HAP-1 (cell line): ENCODE data around the gene IL5RA.

Source experiments
- DNase-seq, 2 experiments: peaks; one replicate each; pipeline ENCODE4 v3.0.0-alpha.2; 2016 to 2020; ENCODE audit warnings: low spot score in 2 of 2
- H3K27me3 ChIP-seq: fragments of 250-450 bp; sonication (Bioruptor Pico); 2 replicates; pipeline ENCODE4 v1.5.1; 2020; ENCODE audit warnings: low read depth, mild to moderate bottlenecking, moderate library complexity
- H3K36me3 ChIP-seq: fragments of 250-450 bp; sonication (Bioruptor Pico); replicated peaks from 2 replicates; pipeline ENCODE4 v1.5.1; 2020; ENCODE audit warnings: mild to moderate bottlenecking
- H3K4me1 ChIP-seq: fragments of 250-450 bp; sonication (Bioruptor Pico); 2 replicates; pipeline ENCODE4 v1.5.1; 2020; ENCODE audit warnings: mild to moderate bottlenecking
- H3K4me3 ChIP-seq: fragments of 250-450 bp; sonication (Bioruptor Pico); 2 replicates; pipeline ENCODE4 v1.5.1; 2020; ENCODE audit warnings: mild to moderate bottlenecking, moderate library complexity
- H3K9me3 ChIP-seq: fragments of 250-450 bp; sonication (Bioruptor Pico); 2 replicates; pipeline ENCODE4 v1.5.1; 2020; ENCODE audit warnings: mild to moderate bottlenecking, moderate library complexity
- in situ Hi-C: fragments of 300-500 bp; cut with MboI; formaldehyde crosslinking; loops from 3 replicates; pipeline ENCODE4 v1.14.3; 2020; ENCODE audit warnings: low sequenced_read_pairs, inconsistent platforms, mixed read lengths

Gene IL5RA

DNA sequence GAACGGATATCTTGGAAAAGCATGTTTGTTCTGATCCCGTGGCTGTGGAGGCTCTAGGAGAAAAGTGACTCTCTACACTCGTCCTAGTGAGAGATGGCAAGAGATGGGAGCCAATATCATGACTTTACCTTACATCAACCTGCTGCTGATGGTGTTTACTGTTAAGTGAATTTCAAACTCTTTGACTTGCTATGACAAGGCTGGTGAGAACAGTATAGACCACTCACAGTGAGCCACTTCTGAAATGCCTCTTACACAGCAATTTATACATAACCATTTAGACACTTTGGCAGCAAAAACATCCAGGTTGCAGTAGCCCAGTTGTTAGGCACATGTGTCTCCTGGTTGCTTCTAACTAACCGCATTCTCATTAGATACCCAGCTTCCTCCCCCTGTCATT, 43.3 kb downstream of the IL5RA start:
- Histone ChIP-seq H3K27me3 (no peaks in the 10 kb centered on the region), H3K4me3 (no peak overlapping the region), H3K36me3 (no peaks in the 10 kb centered on the region), H3K4me1 (no peaks in the 10 kb centered on the region), H3K9me3 (no peaks in the 10 kb centered on the region)
- in situ Hi-C loops: no loop called here
- no peak for DNase-seq

- in situ Hi-C loops: no loop called here
- H3K4me1 ChIP-seq: no peaks in the 10 kb centered on the region
- no peaks in the 10 kb centered on the region for H3K9me3 ChIP-seq
- DNase-seq: no peak
- H3K27me3 ChIP-seq: no peaks in the 10 kb centered on the region
- no peaks in the 10 kb centered on the region for H3K36me3 ChIP-seq
- no peak overlapping the region for H3K4me3 ChIP-seq
Measured at GRCh38 chr3:3066378-3066777, 43.8 kb downstream of the IL5RA start.

- H3K9me3 ChIP-seq: no peaks in the 10 kb centered on the region
- no peak overlapping the region for H3K4me3 ChIP-seq
- in situ Hi-C loops: no loop called here
- DNase-seq: no peak
- no peaks in the 10 kb centered on the region for H3K4me1 ChIP-seq
- no peaks in the 10 kb centered on the region for H3K27me3 ChIP-seq
- H3K36me3 ChIP-seq: no peaks in the 10 kb centered on the region
Measured at GRCh38 chr3:3065876-3066275, 44.3 kb downstream of the IL5RA start.

- in situ Hi-C loops: no loop called here
- no peaks in the 10 kb centered on the region for H3K36me3 ChIP-seq
- H3K9me3 ChIP-seq: no peaks in the 10 kb centered on the region
- DNase-seq: no peak
- no peaks in the 10 kb centered on the region for H3K4me1 ChIP-seq
- no peak overlapping the region for H3K4me3 ChIP-seq
- no peaks in the 10 kb centered on the region for H3K27me3 ChIP-seq
Measured at GRCh38 chr3:3064297-3064696, 45.9 kb downstream of the IL5RA start.

DNA sequence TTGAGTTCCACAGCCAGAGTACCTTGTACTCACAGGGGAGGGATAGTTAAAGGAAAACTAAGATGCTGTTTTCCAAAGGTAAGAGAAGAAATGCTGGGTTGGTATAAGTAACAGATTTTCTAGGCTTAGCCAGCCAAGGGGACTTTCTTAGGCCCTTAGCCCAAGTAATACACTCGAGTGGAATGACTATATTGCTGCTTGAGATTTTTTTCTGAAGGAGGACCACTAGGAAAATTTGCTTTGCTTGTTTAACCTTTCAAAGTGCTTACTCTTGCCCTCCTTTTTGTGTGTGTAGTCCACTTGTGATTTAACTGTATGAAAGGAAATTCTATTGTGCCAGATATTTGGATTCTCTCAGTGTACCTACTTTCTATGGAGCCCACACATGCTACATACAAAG, 50.5 kb downstream of the IL5RA start:
- H3K4me3 ChIP-seq: no peak overlapping the region
- DNase-seq: no peak
- no peaks in the 10 kb centered on the region for H3K9me3 ChIP-seq
- H3K36me3 ChIP-seq: no peaks in the 10 kb centered on the region
- no peaks in the 10 kb centered on the region for H3K4me1 ChIP-seq
- in situ Hi-C loops: no loop called here
- H3K27me3 ChIP-seq: no peaks in the 10 kb centered on the region; the same call in 1 of the 2 replicates

- in situ Hi-C loops: no loop called here
- H3K27me3 ChIP-seq: no peaks in the 10 kb centered on the region; the same call in 1 of the 2 replicates
- H3K9me3 ChIP-seq: no peaks in the 10 kb centered on the region
- no peak overlapping the region for H3K4me3 ChIP-seq
- H3K4me1 ChIP-seq: no peaks in the 10 kb centered on the region
- no peak for DNase-seq
- no peaks in the 10 kb centered on the region for H3K36me3 ChIP-seq
Measured at GRCh38 chr3:3053974-3054373, 56.2 kb downstream of the IL5RA start.

- Histone ChIP-seq H3K36me3 (no peaks in the 10 kb centered on the region), H3K4me1 (no peaks in the 10 kb centered on the region), H3K9me3 (no peaks in the 10 kb centered on the region), H3K27me3 (peaks cover 1% of the 10 kb centered on the region; the same call in 1 of the 2 replicates), H3K4me3 (no peak overlapping the region)
- no peak for DNase-seq
- in situ Hi-C loops: no loop called here
Measured at GRCh38 chr3:3038201-3038991, 71.8 kb downstream of the IL5RA start.

DNA sequence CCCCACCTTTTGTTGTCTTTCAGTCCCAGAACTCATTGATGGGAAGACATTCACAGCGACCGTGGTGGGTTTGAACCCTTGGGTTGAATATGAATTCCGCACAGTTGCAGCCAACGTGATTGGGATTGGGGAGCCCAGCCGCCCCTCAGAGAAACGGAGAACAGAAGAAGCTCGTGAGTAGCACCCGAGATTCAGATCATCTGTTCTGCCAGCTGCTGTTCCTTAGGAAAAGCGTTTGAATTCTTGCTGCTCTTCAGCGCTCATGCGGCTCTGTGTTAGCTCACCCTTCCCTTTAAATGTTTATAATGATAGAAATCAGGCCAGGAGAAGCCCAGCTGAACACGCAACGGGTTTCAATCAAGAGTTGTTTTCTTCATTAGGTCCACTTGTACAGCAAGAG, 73.0 kb downstream of the IL5RA start:
- Histone ChIP-seq H3K4me1 (no peaks in the 10 kb centered on the region), H3K27me3 (peaks cover 3% of the 10 kb centered on the region; the same call in 1 of the 2 replicates), H3K4me3 (no peak overlapping the region), H3K36me3 (no peaks in the 10 kb centered on the region), H3K9me3 (no peaks in the 10 kb centered on the region)
- in situ Hi-C loops: no loop called here
- DNase-seq: no peak

GRCh38 chr3:3031326-3031725, 78.8 kb downstream of the IL5RA start:
- in situ Hi-C loops: no loop called here
- Histone ChIP-seq H3K27me3 (peaks cover 3% of the 10 kb centered on the region; the same call in 1 of the 2 replicates), H3K36me3 (no peaks in the 10 kb centered on the region), H3K4me3 (no peak overlapping the region), H3K9me3 (no peaks in the 10 kb centered on the region), H3K4me1 (no peaks in the 10 kb centered on the region)
- DNase-seq: no peak

DNA sequence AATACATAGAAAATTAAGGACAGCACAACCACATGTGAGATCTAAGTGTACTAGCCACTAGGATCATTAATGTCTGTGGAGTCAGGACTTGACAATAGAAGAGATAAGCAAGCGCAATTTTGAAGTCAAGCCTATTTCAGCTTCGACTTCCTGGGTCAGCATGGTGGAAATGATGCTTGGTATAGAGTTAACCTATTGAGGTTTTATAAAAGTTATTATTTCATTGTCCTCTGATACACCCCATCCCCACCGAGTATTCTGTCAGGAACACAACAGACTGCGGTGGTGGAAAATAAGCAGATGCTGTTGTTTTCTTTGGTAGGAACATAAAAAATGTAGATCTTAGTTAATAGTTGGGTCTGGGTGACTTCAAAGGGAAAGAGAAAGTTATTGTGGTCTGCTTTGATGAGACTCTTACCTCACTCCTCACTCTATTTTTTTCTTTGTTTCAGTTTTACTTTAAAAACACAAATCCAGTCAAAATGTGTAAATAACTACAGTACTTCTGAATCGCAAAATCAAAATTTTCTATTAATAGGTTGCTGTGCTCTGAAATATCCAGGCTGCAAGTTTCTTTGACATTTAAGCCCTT, 82.1 kb downstream of the IL5RA start:
- Histone ChIP-seq H3K9me3 (no peaks in the 10 kb centered on the region), H3K36me3 (no peaks in the 10 kb centered on the region), H3K27me3 (peaks cover 10% of the 10 kb centered on the region; the same call in 1 of the 2 replicates), H3K4me1 (no peaks in the 10 kb centered on the region), H3K4me3 (no peak overlapping the region)
- no peak for DNase-seq
- in situ Hi-C loops: no loop called here

DNA sequence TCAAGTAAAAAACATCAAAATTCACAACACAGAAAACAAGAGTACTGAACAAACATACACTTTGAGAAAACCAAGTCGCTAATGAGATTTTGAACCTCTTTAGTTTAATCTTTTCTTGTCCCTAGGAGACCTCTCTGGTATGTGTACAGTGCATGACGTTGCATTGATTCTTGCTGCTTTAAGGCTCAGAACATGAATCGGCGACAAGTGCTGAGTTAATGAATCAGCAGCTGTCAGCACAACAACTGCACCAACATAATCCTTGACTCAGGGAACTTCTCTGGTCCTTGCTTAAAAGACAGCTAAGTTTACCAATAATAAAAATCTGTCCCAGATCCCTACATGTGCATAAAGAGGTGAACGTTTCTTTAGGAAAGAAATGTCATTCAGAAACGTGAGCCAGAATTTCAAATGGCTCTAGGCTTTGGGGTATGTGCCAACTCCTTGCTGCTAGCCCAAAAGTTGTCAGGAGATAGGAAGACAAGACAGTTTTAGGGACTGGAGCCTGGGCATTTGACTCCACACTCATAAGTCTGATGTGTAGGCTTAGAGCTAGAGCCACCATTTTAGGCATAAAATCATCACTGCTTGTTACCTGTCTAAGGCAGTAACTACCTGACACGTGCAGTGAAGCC, 86.9 kb downstream of the IL5RA start:
- Histone ChIP-seq H3K9me3 (no peaks in the 10 kb centered on the region), H3K4me1 (no peaks in the 10 kb centered on the region), H3K27me3 (peaks cover 14% of the 10 kb centered on the region; the same call in 1 of the 2 replicates), H3K36me3 (no peaks in the 10 kb centered on the region), H3K4me3 (no peak overlapping the region)
- no peak for DNase-seq
- in situ Hi-C loops: no loop called here

DNA sequence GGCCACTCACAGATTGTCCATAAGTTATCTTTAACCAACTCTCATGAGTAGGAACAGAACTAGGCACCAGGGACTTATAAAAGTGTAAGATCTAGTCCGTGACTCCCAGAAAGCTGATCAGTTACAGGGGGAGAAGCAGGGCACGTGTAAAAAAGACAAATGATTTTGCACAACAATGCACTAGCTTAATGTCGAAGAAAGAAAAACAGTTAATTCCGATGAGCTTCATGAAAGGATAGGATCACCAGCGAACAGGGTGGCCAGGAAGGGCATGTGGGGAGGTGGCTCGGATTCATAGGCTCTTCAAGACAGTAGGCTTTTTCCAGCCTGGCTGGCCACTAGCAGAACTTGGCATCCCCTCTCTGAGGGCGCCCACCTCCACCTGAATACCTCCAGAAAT, 90.0 kb downstream of the IL5RA start:
- no peak overlapping the region for H3K4me3 ChIP-seq
- no peaks in the 10 kb centered on the region for H3K9me3 ChIP-seq
- no peaks in the 10 kb centered on the region for H3K36me3 ChIP-seq
- no peaks in the 10 kb centered on the region for H3K4me1 ChIP-seq
- H3K27me3 ChIP-seq: peaks cover 14% of the 10 kb centered on the region; the same call in 1 of the 2 replicates
- DNase-seq: no peak
- in situ Hi-C loops: no loop called here
